HG02981 (cell line): ENCODE results near the gene TM9SF1.

ENCODE experiments used
- ATAC-seq: cut with Tn5 transposase; IDR thresholded peaks from one replicate; pipeline ENCODE4 v1.9.1; 2021; ENCODE audit warnings: mild to moderate bottlenecking, moderate library complexity; ENCODE audit not compliant: unreplicated experiment

Gene TM9SF1

GRCh38 chr14:24195186-24196070, at the start of gene TM9SF1:
TM9SF1 (minus strand) TSS chr14:24195441; CDS start chr14:24195019, 422 bp downstream.
- peak; percentile 86 for ATAC-seq

DNA sequence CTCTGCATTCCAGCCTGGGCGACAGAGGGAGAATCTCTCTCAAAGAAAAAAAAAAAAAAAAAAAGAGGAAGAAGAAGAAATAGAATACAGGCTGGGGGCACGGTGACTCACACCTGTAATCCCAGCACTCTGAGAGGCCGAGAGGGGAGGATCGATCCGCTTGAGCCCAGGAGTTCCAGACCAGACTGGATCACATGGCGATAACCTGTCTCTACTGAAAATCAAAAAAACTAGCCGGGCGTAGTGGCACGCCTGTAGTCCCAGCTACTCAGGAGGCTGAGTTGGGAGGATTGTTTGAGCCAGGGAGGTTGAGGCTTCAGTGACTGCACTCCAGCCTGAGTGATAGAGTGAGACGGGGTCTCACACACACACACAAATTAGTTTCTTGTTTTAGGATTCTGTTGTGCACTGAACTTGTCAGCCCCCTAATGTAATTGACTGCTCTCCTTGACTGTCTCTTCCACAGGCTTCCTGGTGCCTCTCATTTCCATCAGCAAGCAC, 48.1 kb upstream of the TM9SF1 start:
- ATAC-seq = no peak

DNA sequence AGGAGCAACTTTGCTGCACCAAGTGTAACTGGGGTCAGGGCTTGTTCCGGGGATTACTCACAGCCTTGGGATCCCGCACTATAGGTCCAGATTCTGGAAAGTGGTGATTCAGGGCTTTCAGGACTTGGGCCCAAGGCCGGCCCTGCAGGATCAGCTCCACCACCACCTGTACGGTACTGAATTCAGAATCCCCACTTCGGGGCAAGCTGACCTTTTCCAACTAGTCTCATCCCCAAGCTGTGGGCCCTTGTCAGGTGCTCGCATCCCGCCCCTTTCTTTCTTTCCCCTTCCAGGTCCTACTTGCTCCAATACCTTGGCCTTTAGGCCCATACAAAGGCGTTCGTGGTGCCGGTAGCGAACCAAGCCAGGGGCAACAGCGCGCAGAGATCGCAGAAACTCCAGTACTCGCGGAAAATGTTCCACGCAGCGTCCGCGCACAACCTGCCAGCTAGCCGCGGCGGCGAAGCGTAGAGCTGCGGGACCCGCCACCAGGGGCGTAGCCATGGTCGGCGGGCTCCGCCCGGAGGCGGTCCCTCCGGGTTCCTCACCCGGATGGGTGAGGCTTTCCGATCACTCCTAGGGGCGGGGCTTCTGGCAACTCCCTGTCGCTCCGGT, 46.7 kb upstream of the TM9SF1 start:
- peak; percentile 80 for ATAC-seq

DNA sequence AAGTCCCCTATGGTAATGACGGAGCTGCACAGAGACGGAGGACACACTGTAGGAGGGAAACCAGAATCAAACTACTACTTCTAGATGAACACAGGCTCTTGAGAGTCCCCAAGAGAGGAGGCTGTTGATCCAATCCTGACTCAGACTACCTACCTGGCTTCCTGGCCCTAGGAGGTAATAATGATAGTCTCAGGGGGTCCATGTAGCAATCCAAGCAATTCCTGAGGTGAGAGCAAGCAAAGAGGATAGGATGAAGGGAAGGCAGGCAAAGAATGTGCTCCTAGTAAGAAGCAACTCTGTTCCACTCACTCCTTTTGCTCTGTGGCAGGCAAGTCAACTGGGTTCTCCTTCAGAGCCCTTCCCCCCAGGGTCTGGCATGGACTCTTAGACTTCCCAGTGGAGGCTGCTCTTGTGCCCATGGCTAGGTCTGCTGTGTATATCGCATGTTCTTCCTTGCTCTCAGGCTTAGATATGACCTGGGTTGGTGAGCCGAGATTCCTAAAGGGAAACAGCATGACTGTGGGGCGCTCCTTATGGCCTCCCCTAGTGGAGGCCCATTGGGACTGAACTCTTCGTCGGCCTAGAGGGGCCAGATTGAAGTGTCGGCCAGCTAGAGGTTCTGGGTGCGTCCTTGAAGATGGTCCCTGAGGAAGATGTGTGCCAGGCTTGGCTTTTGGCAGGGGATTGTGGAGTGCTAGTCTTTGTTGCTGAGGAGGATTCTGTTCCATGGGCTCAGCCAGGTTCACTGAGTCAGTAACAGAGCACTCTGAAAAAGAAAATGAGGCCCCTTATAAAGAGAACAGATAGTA, 45.1 kb upstream of the TM9SF1 start:
- no peak for ATAC-seq

- ATAC-seq = no peak
Measured at GRCh38 chr14:24238527-24239037, 43.3 kb upstream of the TM9SF1 start.

GRCh38 chr14:24238123-24238522, 42.9 kb upstream of the TM9SF1 start:
- no peak for ATAC-seq

- no peak for ATAC-seq
Measured at GRCh38 chr14:24237463-24237955, 42.3 kb upstream of the TM9SF1 start.

DNA sequence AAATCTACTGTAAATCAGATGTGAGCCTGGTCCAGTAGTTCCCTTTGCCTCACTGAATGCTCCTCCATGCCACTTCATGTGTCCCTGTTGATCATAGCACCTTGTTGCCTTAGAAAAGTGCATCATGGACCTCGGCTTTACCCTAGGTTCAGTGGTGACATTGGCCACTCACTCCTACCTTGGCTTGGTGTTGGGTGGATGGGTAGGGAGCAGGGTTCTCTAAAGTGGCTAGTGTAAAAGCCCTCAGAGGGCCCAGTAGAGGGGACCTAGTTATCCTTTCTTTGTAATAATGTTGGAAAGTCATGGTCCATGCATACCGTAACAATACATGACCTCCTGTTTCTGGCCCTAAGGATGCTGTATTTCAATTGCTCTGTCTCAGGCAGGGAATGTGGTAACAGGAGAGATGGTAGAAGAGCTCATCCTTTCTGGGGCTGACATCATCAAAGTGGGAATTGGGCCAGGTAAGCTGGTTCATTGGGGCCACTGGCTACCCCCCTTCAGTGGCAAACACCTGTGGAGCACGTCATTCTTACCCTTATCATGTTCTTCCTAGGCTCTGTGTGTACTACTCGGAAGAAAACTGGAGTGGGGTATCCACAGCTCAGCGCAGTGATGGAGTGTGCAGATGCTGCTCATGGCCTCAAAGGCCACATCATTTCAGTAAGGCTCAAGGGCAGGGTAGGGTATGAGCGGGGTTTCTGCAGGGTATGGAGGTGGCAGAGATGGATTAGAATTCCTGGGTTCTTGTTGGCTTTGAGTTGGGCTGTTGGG, 41.6 kb upstream of the TM9SF1 start:
- no peak for ATAC-seq

DNA sequence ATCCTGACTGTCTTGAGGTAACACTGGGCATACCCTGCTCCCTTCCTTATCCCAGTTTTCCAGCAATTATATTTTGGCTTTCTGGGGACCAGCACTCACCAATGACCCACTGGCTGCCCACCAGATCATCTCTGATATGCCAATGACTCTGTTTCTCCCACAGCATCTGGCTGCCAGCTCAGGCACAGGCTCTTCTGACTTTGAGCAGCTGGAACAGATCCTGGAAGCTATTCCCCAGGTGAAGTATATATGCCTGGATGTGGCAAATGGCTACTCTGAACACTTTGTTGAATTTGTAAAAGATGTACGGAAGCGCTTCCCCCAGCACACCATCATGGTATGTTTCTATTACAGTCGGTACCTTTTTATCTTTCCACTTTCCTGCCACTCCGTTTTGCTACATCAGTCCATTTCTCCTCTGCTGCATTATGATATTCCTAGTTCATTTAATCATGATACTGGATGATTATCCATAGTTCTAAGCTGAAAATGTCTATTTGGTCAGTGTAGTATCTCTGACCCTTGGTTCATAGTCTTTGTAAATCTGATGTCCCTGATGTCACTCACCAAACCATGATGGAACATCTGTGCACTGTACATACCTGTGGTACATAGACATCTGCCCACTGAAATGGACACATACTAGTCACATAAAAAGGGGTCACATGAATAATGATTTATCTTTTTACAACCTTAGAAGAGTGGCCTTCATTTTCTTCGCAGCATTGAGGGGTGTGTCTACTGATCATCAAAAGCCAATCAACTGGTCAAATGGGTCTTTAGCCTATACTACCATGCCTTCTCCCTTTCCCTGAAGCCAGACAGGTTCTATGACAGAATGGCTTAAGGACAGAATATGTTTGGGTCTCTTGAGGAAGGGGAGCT, 40.8 kb upstream of the TM9SF1 start:
- no peak for ATAC-seq

- ATAC-seq = no peak
Measured at GRCh38 chr14:24234095-24235005, 39.1 kb upstream of the TM9SF1 start.

DNA sequence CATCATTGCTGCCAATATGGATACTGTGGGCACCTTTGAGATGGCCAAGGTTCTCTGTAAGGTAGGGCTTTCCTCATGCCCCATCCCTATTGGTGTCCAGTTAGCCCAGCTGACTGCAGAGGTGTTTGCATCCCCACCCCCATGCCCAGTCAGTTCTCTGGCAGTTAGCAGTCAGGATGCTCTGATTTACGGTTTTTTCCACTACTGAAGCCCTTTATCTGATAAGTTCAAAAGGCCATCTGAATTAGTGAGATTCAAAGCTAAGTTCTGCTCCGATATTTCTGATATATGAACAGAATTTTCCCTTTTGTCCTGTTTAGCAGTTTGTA, 38.3 kb upstream of the TM9SF1 start:
- ATAC-seq = no peak

GRCh38 chr14:24232645-24233537, 37.6 kb upstream of the TM9SF1 start, which contains the start of gene GMPR2:
GMPR2 (plus strand) TSS chr14:24232929; CDS start chr14:24233254, 325 bp downstream.
- peak; percentile 50 for ATAC-seq

DNA sequence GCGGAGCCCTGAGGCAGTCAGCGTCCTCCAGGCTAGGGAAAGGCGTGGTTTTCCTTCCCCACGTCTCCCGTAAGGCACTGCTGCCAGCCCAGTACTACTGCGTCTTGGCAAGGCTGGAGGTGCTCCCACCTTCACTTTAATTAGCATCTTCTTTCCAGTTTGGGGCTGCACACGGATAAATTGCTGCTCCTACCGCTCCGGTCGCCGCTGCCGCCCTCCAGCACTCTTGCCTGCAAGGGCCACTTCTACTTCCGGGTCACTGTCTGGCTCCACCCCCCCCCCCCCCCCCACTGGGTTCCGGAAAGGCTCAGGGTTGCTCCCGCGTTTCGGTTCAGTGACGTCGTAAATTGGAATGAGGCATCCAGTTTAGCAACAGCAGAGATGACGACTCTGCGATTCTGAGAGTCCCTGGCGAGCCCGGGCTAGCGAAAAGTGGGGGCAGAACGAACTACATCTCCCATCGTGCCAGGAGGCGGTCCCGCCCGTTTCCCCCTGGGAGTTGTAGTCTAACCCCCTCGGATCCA, 36.9 kb upstream of the TM9SF1 start, which contains the start of gene NEDD8:
NEDD8 (minus strand) TSS at position 247 of the 524 bp plus-strand sequence; CDS start at position 147, 100 bp downstream.
- ATAC-seq = peak; percentile 63

- no peak for ATAC-seq
Measured at GRCh38 chr14:24231263-24232120, 36.3 kb upstream of the TM9SF1 start.

DNA sequence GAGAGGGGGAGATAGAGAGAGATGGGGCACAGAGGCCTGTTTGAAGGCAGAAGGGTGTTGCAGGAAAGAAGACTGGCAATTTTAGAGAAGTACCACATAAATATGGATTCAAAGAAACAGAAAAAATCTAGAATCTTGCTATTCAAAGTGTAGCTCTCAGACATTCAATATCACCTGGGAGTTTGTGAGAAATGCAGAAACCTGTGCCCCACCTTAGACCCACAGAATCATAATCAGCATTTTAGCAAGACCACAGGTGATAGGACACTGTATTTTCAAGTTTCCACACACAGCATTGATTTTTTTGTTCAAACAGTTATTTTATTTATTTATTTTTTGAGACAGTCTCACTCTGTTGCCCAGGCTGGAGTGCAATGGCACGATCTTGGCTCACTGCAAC, 33.7 kb upstream of the TM9SF1 start:
- ATAC-seq = no peak

GRCh38 chr14:24226473-24226872, 31.2 kb upstream of the TM9SF1 start:
- no peak for ATAC-seq
